ENCODE results near the gene LRTM1. TPM values are rescaled to one million over a fixed set of nuclear protein-coding genes. Genes with fewer than 3 reads are reported as not detected.
A peak's percentile ranks its signal among the peaks of the same experiment; 100 is the strongest.

Gene LRTM1
- total RNA-seq: not detected in 2 replicates

- TF ChIP-seq CTCF (IDR thresholded peaks at IDR 0.05; ENCODE audit: extremely low read depth, low read depth, low read length): no peak
- no peak for DNase-seq (ENCODE audit: insufficient read length, low spot score, missing footprints)
- Histone ChIP-seq H2AFZ (ENCODE audit: low read length) (no peak within 1 kb of the TSS), H3K27me3 (ENCODE audit: insufficient read depth, low read length) (peaks cover 3% of the 10 kb centered on the region), H3K36me3 (ENCODE audit: insufficient read depth, low read length) (no peaks in the 10 kb centered on the region), H3K4me3 (ENCODE audit: insufficient read depth, low read length) (no peak within 1 kb of the TSS), H3K4me1 (ENCODE audit: insufficient read depth, low read length) (no peaks in the 10 kb centered on the region), H3K4me2 (ENCODE audit: insufficient read depth, low read length) (no peak within 1 kb of the TSS), H3K9me3 (ENCODE audit: low read depth, low read length) (no peaks in the 10 kb centered on the region), H3K79me2 (ENCODE audit: insufficient read depth, low read length) (no peaks in the 10 kb centered on the region), H3K27ac (ENCODE audit: low read depth, low read length) (no peak within 1 kb of the TSS), H4K20me1 (ENCODE audit: insufficient read depth, low read length) (no peaks in the 10 kb centered on the region)
Observed at GRCh38 chr3:54928046-54928770, at the start of gene LRTM1. Gene LRTM1 (minus strand): TSS chr3:54928059. CDS start chr3:54927911, 148 bp downstream.

GRCh38 chr3:54977439-54977838 lies 49.6 kb upstream of the LRTM1 start:
- Histone ChIP-seq H3K4me1 (ENCODE audit: insufficient read depth, low read length) (no peaks in the 10 kb centered on the region), H3K27me3 (ENCODE audit: insufficient read depth, low read length) (no peaks in the 10 kb centered on the region), H3K36me3 (ENCODE audit: insufficient read depth, low read length) (no peaks in the 10 kb centered on the region), H4K20me1 (ENCODE audit: insufficient read depth, low read length) (no peaks in the 10 kb centered on the region), H3K79me2 (ENCODE audit: insufficient read depth, low read length) (no peaks in the 10 kb centered on the region), H3K9me3 (ENCODE audit: low read depth, low read length) (no peaks in the 10 kb centered on the region), H3K4me2 (ENCODE audit: insufficient read depth, low read length) (no peak overlapping the region), H2AFZ (ENCODE audit: low read length) (no peak overlapping the region), H3K27ac (ENCODE audit: low read depth, low read length) (no peak overlapping the region), H3K4me3 (ENCODE audit: insufficient read depth, low read length) (no peak overlapping the region)
- DNase-seq (ENCODE audit: insufficient read length, low spot score, missing footprints): no peak
- no peak for TF ChIP-seq CTCF (IDR thresholded peaks at IDR 0.05; ENCODE audit: extremely low read depth, low read depth, low read length)

GRCh38 chr3:54970895-54971294 lies 43.0 kb upstream of the LRTM1 start:
- Histone ChIP-seq H4K20me1 (ENCODE audit: insufficient read depth, low read length) (no peaks in the 10 kb centered on the region), H3K27ac (ENCODE audit: low read depth, low read length) (peak overlapping the region; percentile 27), H3K4me1 (ENCODE audit: insufficient read depth, low read length) (peaks cover 38% of the 10 kb centered on the region), H3K79me2 (ENCODE audit: insufficient read depth, low read length) (no peaks in the 10 kb centered on the region), H3K36me3 (ENCODE audit: insufficient read depth, low read length) (no peaks in the 10 kb centered on the region), H2AFZ (ENCODE audit: low read length) (no peak overlapping the region), H3K9me3 (ENCODE audit: low read depth, low read length) (no peaks in the 10 kb centered on the region), H3K4me2 (ENCODE audit: insufficient read depth, low read length) (peak overlapping the region; percentile 11), H3K27me3 (ENCODE audit: insufficient read depth, low read length) (no peaks in the 10 kb centered on the region), H3K4me3 (ENCODE audit: insufficient read depth, low read length) (no peak overlapping the region)
- peak; percentile 71 for DNase-seq (ENCODE audit: insufficient read length, low spot score, missing footprints)
- TF ChIP-seq CTCF (IDR thresholded peaks at IDR 0.05; ENCODE audit: extremely low read depth, low read depth, low read length): no peak

GRCh38 chr3:54969652-54970051 lies 41.8 kb upstream of the LRTM1 start:
- H3K79me2 ChIP-seq (ENCODE audit: insufficient read depth, low read length): no peaks in the 10 kb centered on the region
- peaks cover 45% of the 10 kb centered on the region for H3K4me1 ChIP-seq (ENCODE audit: insufficient read depth, low read length)
- H3K36me3 ChIP-seq (ENCODE audit: insufficient read depth, low read length): no peaks in the 10 kb centered on the region
- no peaks in the 10 kb centered on the region for H3K27me3 ChIP-seq (ENCODE audit: insufficient read depth, low read length)
- H4K20me1 ChIP-seq (ENCODE audit: insufficient read depth, low read length): no peaks in the 10 kb centered on the region
- H3K9me3 ChIP-seq (ENCODE audit: low read depth, low read length): no peaks in the 10 kb centered on the region
- no peak for DNase-seq (ENCODE audit: insufficient read length, low spot score, missing footprints)
- peak overlapping the region; percentile 90 for H3K27ac ChIP-seq (ENCODE audit: low read depth, low read length)
- H3K4me3 ChIP-seq (ENCODE audit: insufficient read depth, low read length): no peak overlapping the region
- no peak for TF ChIP-seq CTCF (IDR thresholded peaks at IDR 0.05; ENCODE audit: extremely low read depth, low read depth, low read length)
- no peak overlapping the region for H3K4me2 ChIP-seq (ENCODE audit: insufficient read depth, low read length)
- no peak overlapping the region for H2AFZ ChIP-seq (ENCODE audit: low read length)

Data from osteoblast (primary cell).